ENCODE results near the gene CARD11. TPM values are rescaled to one million over a fixed set of nuclear protein-coding genes. Genes with fewer than 3 reads are reported as not detected.

Gene CARD11
- total RNA-seq, 2 experiments from 2014 or later: 136 to 196 TPM

GRCh38 chr7:2970861-2971260 lies 72.8 kb downstream of the CARD11 start:
- Mint-ChIP-seq H3K4me1 (peaks cover 47% of the 10 kb centered on the region), H3K4me3 (no peak overlapping the region), H3K9me3 (ENCODE audit: low read depth) (peaks cover 10% of the 10 kb centered on the region), H3K27ac (no peak overlapping the region), H3K27me3 (no peaks in the 10 kb centered on the region), H3K36me3 (peaks cover 51% of the 10 kb centered on the region)
- no peak for DNase-seq
- ATAC-seq: no peak
- CTCF ChIA-PET: interaction anchor here (1.0 to 2.3 kb wide), 2 partner anchors 12 to 36 kb away, joined by 3 to 6 read pairs; no protein-coding TSS in a partner anchor

GRCh38 chr7:2970307-2970664 lies 73.4 kb downstream of the CARD11 start:
- no peak for DNase-seq
- Mint-ChIP-seq H3K9me3 (ENCODE audit: low read depth) (peaks cover 12% of the 10 kb centered on the region), H3K4me3 (no peak overlapping the region), H3K4me1 (peaks cover 46% of the 10 kb centered on the region), H3K36me3 (peaks cover 52% of the 10 kb centered on the region), H3K27me3 (no peaks in the 10 kb centered on the region), H3K27ac (no peak overlapping the region)
- no peak for ATAC-seq
- CTCF ChIA-PET: interaction anchor here (2.3 kb wide), 1 partner anchor 11 kb away, joined by 6 read pairs; no protein-coding TSS in a partner anchor

DNA sequence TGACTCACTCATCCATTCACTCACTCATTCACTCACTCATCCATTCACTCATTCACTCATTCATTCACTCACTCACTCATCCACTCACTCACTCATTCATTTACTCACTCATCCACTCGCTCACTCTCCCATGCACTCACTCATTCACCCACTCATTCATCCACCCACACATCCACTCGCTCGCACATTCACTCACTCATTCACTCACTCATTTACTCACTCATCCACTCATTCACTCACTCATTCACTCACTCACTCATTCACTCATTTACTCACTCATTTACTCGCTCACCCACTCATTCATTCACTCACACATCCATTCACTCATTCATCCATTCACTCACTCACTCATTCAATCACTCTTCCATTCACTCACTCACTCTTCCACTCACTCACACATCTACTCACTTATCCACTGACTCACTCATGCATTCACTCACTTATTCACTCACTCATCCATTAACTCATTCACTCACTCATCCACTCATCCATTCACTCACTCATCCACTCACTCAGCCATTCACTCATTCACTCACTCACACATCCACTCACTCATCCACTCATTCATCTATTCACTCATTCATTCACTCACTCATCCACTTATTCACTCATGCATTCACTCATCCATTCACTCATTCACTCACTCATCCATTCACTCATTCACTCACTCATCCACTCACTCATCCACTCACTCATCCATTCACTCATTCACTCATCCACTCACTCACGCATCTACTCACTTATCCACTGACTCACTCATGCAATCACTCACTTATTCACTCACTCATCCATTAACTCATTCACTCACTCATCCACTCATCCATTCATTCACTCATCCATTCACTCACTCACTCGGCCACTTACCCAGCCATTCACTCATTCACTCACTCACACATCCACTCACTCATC lies 74.0 kb downstream of the CARD11 start:
- Mint-ChIP-seq H3K9me3 (ENCODE audit: low read depth) (peaks cover 12% of the 10 kb centered on the region), H3K36me3 (peaks cover 54% of the 10 kb centered on the region), H3K4me3 (no peak overlapping the region), H3K27me3 (no peaks in the 10 kb centered on the region), H3K27ac (no peak overlapping the region), H3K4me1 (peaks cover 50% of the 10 kb centered on the region)
- ATAC-seq (no peak), DNase-seq (peak; percentile 8)
- CTCF ChIA-PET: no interaction called here

DNA sequence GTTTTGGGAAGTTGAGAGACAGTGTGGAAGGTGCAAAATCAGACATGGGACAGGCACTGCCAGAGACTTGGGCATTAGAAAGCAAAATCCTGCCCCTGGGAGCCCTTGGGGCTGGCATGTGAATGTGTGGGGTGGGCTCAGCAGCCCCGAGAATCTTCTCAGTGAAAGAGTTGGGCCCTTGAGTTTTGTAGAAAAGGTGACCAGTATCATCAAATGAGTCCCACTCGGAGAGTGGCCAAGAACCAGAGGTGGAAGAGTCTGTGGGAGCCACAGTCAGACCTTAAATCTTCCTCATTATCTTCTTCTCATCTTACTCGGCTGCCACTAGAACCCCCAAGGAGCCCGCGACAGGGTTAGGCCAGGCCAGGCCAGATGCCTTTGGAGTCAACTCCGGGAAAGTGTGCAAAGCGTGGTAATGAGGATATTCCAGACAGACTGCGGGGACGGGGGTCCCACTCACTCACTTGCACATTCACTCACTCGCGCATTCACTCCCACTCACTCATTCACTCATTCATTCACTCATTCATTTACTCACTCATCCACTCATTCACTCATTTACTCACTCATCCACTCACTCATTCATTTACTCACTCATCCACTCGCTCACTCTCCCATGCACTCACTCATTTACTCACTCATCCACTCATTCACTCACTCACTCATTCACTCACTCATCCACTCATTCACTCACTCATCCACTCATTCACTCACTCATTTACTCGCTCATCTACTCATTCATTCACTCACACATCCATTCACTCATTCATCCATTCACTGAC lies 74.9 kb downstream of the CARD11 start:
- ATAC-seq (no peak), DNase-seq (peak; percentile 40)
- peaks cover 52% of the 10 kb centered on the region for H3K36me3 Mint-ChIP-seq
- no peaks in the 10 kb centered on the region for H3K27me3 Mint-ChIP-seq
- no peak overlapping the region for H3K27ac Mint-ChIP-seq
- peaks cover 12% of the 10 kb centered on the region for H3K9me3 Mint-ChIP-seq (ENCODE audit: low read depth)
- peaks cover 51% of the 10 kb centered on the region for H3K4me1 Mint-ChIP-seq
- H3K4me3 Mint-ChIP-seq: no peak overlapping the region
- CTCF ChIA-PET: no interaction called here

- H3K4me3 Mint-ChIP-seq: no peak overlapping the region
- CTCF ChIA-PET: no interaction called here
- no peak for ATAC-seq
- peaks cover 46% of the 10 kb centered on the region for H3K4me1 Mint-ChIP-seq
- peaks cover 49% of the 10 kb centered on the region for H3K36me3 Mint-ChIP-seq
- peak; percentile 28 for DNase-seq
- no peak overlapping the region for H3K27ac Mint-ChIP-seq
- no peaks in the 10 kb centered on the region for H3K27me3 Mint-ChIP-seq
- H3K9me3 Mint-ChIP-seq (ENCODE audit: low read depth): peaks cover 12% of the 10 kb centered on the region
Observed at GRCh38 chr7:2968176-2968575, 75.5 kb downstream of the CARD11 start.

GRCh38 chr7:2967705-2968104 lies 76.0 kb downstream of the CARD11 start:
- H3K4me3 Mint-ChIP-seq: no peak overlapping the region
- H3K27ac Mint-ChIP-seq: no peak overlapping the region
- peaks cover 46% of the 10 kb centered on the region for H3K4me1 Mint-ChIP-seq
- peaks cover 12% of the 10 kb centered on the region for H3K9me3 Mint-ChIP-seq (ENCODE audit: low read depth)
- peak; percentile 26 for DNase-seq
- H3K36me3 Mint-ChIP-seq: peaks cover 50% of the 10 kb centered on the region
- H3K27me3 Mint-ChIP-seq: no peaks in the 10 kb centered on the region
- CTCF ChIA-PET: no interaction called here
- no peak for ATAC-seq

GRCh38 chr7:2967253-2967652 lies 76.4 kb downstream of the CARD11 start:
- Mint-ChIP-seq H3K27ac (no peak overlapping the region), H3K4me1 (peaks cover 44% of the 10 kb centered on the region), H3K36me3 (peaks cover 48% of the 10 kb centered on the region), H3K27me3 (no peaks in the 10 kb centered on the region), H3K9me3 (ENCODE audit: low read depth) (peaks cover 12% of the 10 kb centered on the region), H3K4me3 (no peak overlapping the region)
- DNase-seq (peak; percentile 31), ATAC-seq (no peak)
- CTCF ChIA-PET: interaction anchor here (1.3 kb wide), 1 partner anchor 40 kb away, joined by 3 read pairs; no protein-coding TSS in a partner anchor

- no peak overlapping the region for H3K4me3 Mint-ChIP-seq
- H3K27me3 Mint-ChIP-seq: no peaks in the 10 kb centered on the region
- peaks cover 12% of the 10 kb centered on the region for H3K9me3 Mint-ChIP-seq (ENCODE audit: low read depth)
- CTCF ChIA-PET: interaction anchor here (1.0 to 1.3 kb wide), 4 partner anchors 8 to 71 kb away, joined by 3 read pairs; no protein-coding TSS in a partner anchor
- H3K36me3 Mint-ChIP-seq: peaks cover 53% of the 10 kb centered on the region
- DNase-seq (peak; percentile 37), ATAC-seq (no peak)
- no peak overlapping the region for H3K27ac Mint-ChIP-seq
- H3K4me1 Mint-ChIP-seq: peaks cover 43% of the 10 kb centered on the region
Observed at GRCh38 chr7:2966466-2967078, 77.1 kb downstream of the CARD11 start.

GRCh38 chr7:2965745-2966270 lies 77.9 kb downstream of the CARD11 start:
- Mint-ChIP-seq H3K4me1 (peaks cover 40% of the 10 kb centered on the region), H3K36me3 (peaks cover 54% of the 10 kb centered on the region), H3K27me3 (no peaks in the 10 kb centered on the region), H3K4me3 (no peak overlapping the region), H3K27ac (no peak overlapping the region), H3K9me3 (ENCODE audit: low read depth) (peaks cover 12% of the 10 kb centered on the region)
- ATAC-seq: no peak
- CTCF ChIA-PET: interaction anchor here (1.0 to 1.3 kb wide), 6 partner anchors 9 to 72 kb away, joined by 3 to 4 read pairs (median 3); no protein-coding TSS in a partner anchor
- DNase-seq: peak; percentile 26

DNA sequence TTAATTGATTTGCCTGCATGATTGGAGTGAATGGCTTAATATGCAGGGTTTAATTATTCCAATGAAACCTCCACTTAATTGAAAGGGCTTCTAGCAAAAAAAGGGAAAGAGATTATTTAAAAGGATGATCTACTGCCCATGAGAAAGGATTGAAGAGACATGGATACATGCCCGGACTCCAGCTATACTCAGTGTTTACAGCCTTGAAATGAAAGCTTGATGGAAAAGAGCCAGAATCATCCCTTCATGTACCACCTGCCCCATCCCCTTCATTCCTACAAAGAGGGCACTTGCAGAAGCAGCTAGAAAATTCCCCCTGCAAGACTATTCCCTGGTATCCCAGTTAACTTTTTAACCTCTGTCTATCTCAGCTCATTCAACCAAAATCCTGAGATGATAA lies 78.4 kb downstream of the CARD11 start:
- Mint-ChIP-seq H3K27ac (no peak overlapping the region), H3K9me3 (ENCODE audit: low read depth) (peaks cover 12% of the 10 kb centered on the region), H3K36me3 (peaks cover 57% of the 10 kb centered on the region), H3K4me3 (no peak overlapping the region), H3K4me1 (peaks cover 44% of the 10 kb centered on the region), H3K27me3 (no peaks in the 10 kb centered on the region)
- CTCF ChIA-PET: interaction anchor here (1.0 to 1.3 kb wide), 5 partner anchors 8 to 75 kb away, joined by 3 to 4 read pairs (median 3); no protein-coding TSS in a partner anchor
- DNase-seq: no peak
- ATAC-seq: no peak

GRCh38 chr7:2964208-2964607 lies 79.5 kb downstream of the CARD11 start:
- ATAC-seq: no peak

DNA sequence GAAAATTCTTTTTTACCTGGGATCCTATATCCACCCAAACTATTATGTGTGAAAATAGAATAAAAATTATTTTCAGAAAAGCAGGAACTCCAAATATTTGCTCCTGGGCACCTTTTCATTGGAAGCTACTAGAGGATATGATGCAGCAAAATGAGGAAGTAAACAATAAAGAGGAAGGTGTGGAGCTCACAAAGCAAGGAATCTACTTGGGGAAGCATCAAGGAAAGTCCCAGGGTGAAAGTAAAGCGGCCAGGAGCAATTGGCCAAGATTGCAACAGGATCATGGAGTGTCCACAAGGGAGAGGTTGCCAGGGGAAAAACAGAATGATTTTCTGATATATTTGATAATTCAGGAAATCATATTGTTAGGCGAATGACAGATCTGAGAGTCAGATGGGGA lies 80.8 kb downstream of the CARD11 start:
- no peak overlapping the region for H3K27ac Mint-ChIP-seq
- H3K4me1 Mint-ChIP-seq: peaks cover 65% of the 10 kb centered on the region
- no peaks in the 10 kb centered on the region for H3K27me3 Mint-ChIP-seq
- CTCF ChIA-PET: interaction anchor here (0.8 kb wide), 1 partner anchor 15 kb away, joined by 3 read pairs; no protein-coding TSS in a partner anchor
- H3K36me3 Mint-ChIP-seq: peaks cover 78% of the 10 kb centered on the region
- peak; percentile 5 for DNase-seq
- H3K9me3 Mint-ChIP-seq (ENCODE audit: low read depth): peaks cover 10% of the 10 kb centered on the region
- ATAC-seq: no peak
- no peak overlapping the region for H3K4me3 Mint-ChIP-seq

More at GRCh38 chr7:2964208-2964607, 79.5 kb downstream of the CARD11 start:
- peaks cover 12% of the 10 kb centered on the region for H3K9me3 Mint-ChIP-seq (ENCODE audit: low read depth)
- H3K4me3 Mint-ChIP-seq: no peak overlapping the region
- H3K36me3 Mint-ChIP-seq: peaks cover 65% of the 10 kb centered on the region
- H3K27ac Mint-ChIP-seq: no peak overlapping the region
- DNase-seq: no peak
- no peaks in the 10 kb centered on the region for H3K27me3 Mint-ChIP-seq
- H3K4me1 Mint-ChIP-seq: peaks cover 53% of the 10 kb centered on the region
- CTCF ChIA-PET: interaction anchor here (0.8 to 1.3 kb wide), 3 partner anchors 13 to 550 kb away, joined by 3 to 5 read pairs (median 3); no protein-coding TSS in a partner anchor
